Endothelial cell of umbilical vein (primary cell): ENCODE measurements around the gene CCDC187. TPM values are rescaled to one million over a fixed set of nuclear protein-coding genes. Genes with fewer than 3 reads are reported as not detected.

Experiments
- BruUV-seq: library from RNA; stranded (reverse); fragments of 400-500 nt; replicated peaks from 2 replicates; lab custom pipeline; 2021; lab: Mats Ljungman, UMichigan
- CTCF ChIA-PET: fragments of 300-600, 350-600 bp; sonication (Branson Sonifier 250); formaldehyde crosslinking; loops from one replicate; lab custom pipeline; 2021; ENCODE audit warnings: antibody characterized with exemption, inconsistent platforms; lab: Charles Lee
- POLR2A ChIA-PET: fragments of 300-600, 350-600 bp; sonication (Branson Sonifier 250); formaldehyde crosslinking; loops from one replicate; lab custom pipeline; 2021; ENCODE audit warnings: antibody characterized with exemption, inconsistent platforms; lab: Charles Lee
- DNase-seq: peaks from one replicate; pipeline ENCODE4 v3.0.0-alpha.2; 2011; ENCODE audit warnings: low read depth, low spot score
- FAIRE-seq: peaks from 2 replicates; lab custom pipeline; 2011; peaks lifted over from hg19 to GRCh38; lab: Jason Lieb, UNC
- H2AFZ ChIP-seq: 2 replicates; pipeline ENCODE4 v1.6.0; 2012; ENCODE audit warnings: low read depth, low read length, control low read depth, inconsistent platforms
- H3K27ac ChIP-seq: 2 replicates; pipeline ENCODE4 v1.5.1; 2011; ENCODE audit warnings: low read depth, mild to moderate bottlenecking, control low read depth, low read length, moderate library complexity; ENCODE audit not compliant: insufficient read depth
- H3K27me3 ChIP-seq, 2 experiments: 2 replicates each; pipeline versions ENCODE4 v1.6.0 to v1.6.1; 2011; ENCODE audit warnings: low read length in 2 of 2, mixed read lengths in 1 of 2; ENCODE audit not compliant: control insufficient read depth in 2 of 2, insufficient read depth in 2 of 2
- H3K36me3 ChIP-seq, 2 experiments: 2 replicates in 1 of 2; 3 replicates in 1 of 2; pipeline ENCODE4 v1.5.1; 2011; ENCODE audit warnings: low read length in 2 of 2, mild to moderate bottlenecking in 1 of 2, moderate library complexity in 1 of 2; ENCODE audit not compliant: control insufficient read depth in 2 of 2, insufficient read depth in 2 of 2; ENCODE audit errors: extremely low read depth in 1 of 2
- H3K4me1 ChIP-seq: 3 replicates; pipeline ENCODE4 v1.5.1; 2011; ENCODE audit warnings: mild to moderate bottlenecking, low read length; ENCODE audit not compliant: control insufficient read depth, insufficient read depth; ENCODE audit errors: extremely low read depth
- H3K4me2 ChIP-seq: 2 replicates; pipeline ENCODE4 v1.6.1; 2011; ENCODE audit warnings: low read length, control low read depth, mixed read lengths; ENCODE audit not compliant: insufficient read depth
- H3K4me3 ChIP-seq, 3 experiments: fragments of 200-600 bp in 1 of 3; sonication (generic), shearing (Covaris generic) in 1 of 3; replicated peaks in 1 of 3; 2 replicates each; pipeline ENCODE4 v1.5.1; 2011 to 2016; ENCODE audit warnings: control low read depth in 3 of 3, low read length in 3 of 3, mild to moderate bottlenecking in 2 of 3, inconsistent platforms in 1 of 3, low read depth in 1 of 3, moderate library complexity in 1 of 3; ENCODE audit not compliant: insufficient read depth in 1 of 3
- H3K79me2 ChIP-seq: 2 replicates; pipeline ENCODE4 v1.6.0; 2012; ENCODE audit warnings: low read length, inconsistent platforms; ENCODE audit not compliant: control insufficient read depth, insufficient read depth
- H3K9ac ChIP-seq: replicated peaks from 2 replicates; pipeline ENCODE3; 2011; ENCODE audit warnings: low read length, control low read depth; ENCODE audit not compliant: insufficient read depth; ENCODE audit errors: extremely low read depth
- H3K9me1 ChIP-seq: replicated peaks from 3 replicates; pipeline ENCODE4 v1.6.0; 2011; ENCODE audit warnings: mild to moderate bottlenecking, low read length; ENCODE audit not compliant: control insufficient read depth, insufficient read depth; ENCODE audit errors: extremely low read depth
- H3K9me3 ChIP-seq: replicated peaks from 2 replicates; pipeline ENCODE4 v1.5.1; 2012; ENCODE audit warnings: low read length, inconsistent platforms; ENCODE audit not compliant: control insufficient read depth, insufficient read depth
- H4K20me1 ChIP-seq: replicated peaks from 2 replicates; pipeline ENCODE3; 2011; ENCODE audit warnings: mild to moderate bottlenecking, low read length; ENCODE audit not compliant: control insufficient read depth, insufficient read depth; ENCODE audit errors: extremely low read depth
- CTCF ChIP-seq, 2 donors: IDR thresholded peaks; 1 replicate in 1 of 2; 2 replicates in 1 of 2; pipeline ENCODE4 v1.5.1; 2011; ENCODE audit warnings: low read length in 2 of 2, mild to moderate bottlenecking in 2 of 2, moderate library complexity in 2 of 2, control low read depth in 1 of 2, inconsistent platforms in 1 of 2, low read depth in 1 of 2; ENCODE audit not compliant: insufficient read depth in 1 of 2; ENCODE audit errors: extremely low read depth in 1 of 2
- EZH2 ChIP-seq: IDR thresholded peaks from 2 replicates; pipeline ENCODE4 v1.6.1; 2012; ENCODE audit warnings: borderline replicate concordance, low read depth, mild to moderate bottlenecking, moderate library complexity, low read length, inconsistent platforms; ENCODE audit not compliant: severe bottlenecking
- FOS ChIP-seq: IDR thresholded peaks from 2 replicates; pipeline ENCODE4 v1.6.1; 2011; ENCODE audit warnings: mild to moderate bottlenecking, low read length, moderate library complexity, borderline replicate concordance; ENCODE audit not compliant: insufficient read depth
- GATA2 ChIP-seq: IDR thresholded peaks from 2 replicates; pipeline ENCODE4 v1.7.0; 2011; ENCODE audit warnings: low read depth, mild to moderate bottlenecking, moderate library complexity, mixed read lengths, low read length; ENCODE audit not compliant: insufficient read length, insufficient read depth
- JUN ChIP-seq: IDR thresholded peaks from 2 replicates; pipeline ENCODE4 v1.6.1; 2011; ENCODE audit warnings: borderline replicate concordance, low read depth; ENCODE audit not compliant: insufficient read length, insufficient read depth
- MYC ChIP-seq: IDR thresholded peaks from one replicate; pipeline ENCODE4 v1.6.1; 2011; ENCODE audit warnings: mild to moderate bottlenecking, low read depth, low read length
- POLR2A ChIP-seq: IDR thresholded peaks from 2 replicates; pipeline ENCODE4 v1.6.1; 2012; ENCODE audit warnings: low read depth, mild to moderate bottlenecking, control low read depth, low read length
- POLR2AphosphoS5 ChIP-seq: IDR thresholded peaks from 2 replicates; pipeline ENCODE4 v1.6.1; 2012; ENCODE audit warnings: low read depth, mild to moderate bottlenecking, control low read depth, low read length, moderate library complexity; ENCODE audit not compliant: insufficient read depth
- dilution Hi-C: fragments of 300-500 bp; cut with MboI; formaldehyde crosslinking; loops from one replicate; pipeline ENCODE4 v1.15.0; 2019; ENCODE audit warnings: low sequenced_read_pairs; ENCODE audit not compliant: extremely low pct_ligation_motif_present
- intact Hi-C: fragments of 100-400 bp; cut with micrococcal nuclease; formaldehyde crosslinking; loops from one replicate; pipeline ENCODE4 v1.10.0; 2022
- polyA plus RNA-seq, 4 experiments: library from polyadenylated mRNA; depleted of rRNA in 3 of 4; stranded (reverse) in 3 of 4; unstranded in 1 of 4; fragments of >200 nt; gene quantifications; 2 replicates each; pipeline versions ENCODE4 v1.2.1 to v1.2.3, GENCODE V29; 2011 to 2012; ENCODE audit warnings: missing spikeins in 1 of 4
- total RNA-seq: library from RNA; stranded (reverse); gene quantifications from 2 replicates; pipeline ENCODE4 v1.2.3, GENCODE V29; 2021
- TF ChIP-seq, protein P1 (sequence below): IDR thresholded peaks from 2 replicates; pipeline ENCODE4 v1.6.1; 2011; ENCODE audit not compliant: insufficient read depth, insufficient read length

The CCDC187 gene
- total and polyA plus RNA-seq, 2 donors (not counting 3 experiments of a cell fraction or from before 2014, with no cell fraction given) = not detected

DNA sequence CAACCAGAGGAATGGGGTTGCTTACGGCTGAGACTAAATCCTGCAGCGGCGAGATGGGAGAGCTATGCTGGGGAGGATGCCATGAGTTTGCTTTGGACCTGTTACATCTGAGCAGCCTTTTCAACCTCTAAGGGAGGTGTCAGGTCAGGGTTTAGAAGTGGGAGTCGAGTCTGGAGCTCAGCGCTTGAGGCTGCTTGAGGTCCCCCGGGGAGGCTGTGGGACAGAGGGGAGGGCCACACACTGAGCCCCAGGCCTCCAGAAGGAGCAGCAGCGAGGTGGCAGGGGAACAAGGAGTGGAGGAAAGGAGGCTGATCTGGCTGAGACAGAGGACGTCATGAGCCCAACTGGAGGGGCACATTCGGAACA is 56.4 kb downstream of the CCDC187 start:
- Histone ChIP-seq H3K27me3 (peaks cover 0 to 6% of the 10 kb centered on the region in 2 experiments), H3K9ac (no peak overlapping the region), H2AFZ (no peak overlapping the region), H3K9me1 (no peaks in the 10 kb centered on the region), H3K9me3 (no peaks in the 10 kb centered on the region), H3K4me1 (peaks cover 9% of the 10 kb centered on the region), H3K4me3 (no peak overlapping the region), H3K36me3 (no peaks in the 10 kb centered on the region), H3K79me2 (peaks cover 14% of the 10 kb centered on the region), H3K4me2 (no peak overlapping the region), H3K27ac (no peak overlapping the region), H4K20me1 (no peaks in the 10 kb centered on the region)
- BruUV-seq = no TSS peak
- intact Hi-C loops (no loop called here), dilution Hi-C loops (no loop called here)
- TF ChIP-seq JUN (no peak), POLR2AphosphoS5 (no peak), POLR2A (no peak)
- DNase-seq (no peak), FAIRE-seq (no peak)
- ChIA-PET POLR2A (no interaction called here), CTCF (interaction anchor here (1.2 kb wide), 1 partner anchor 19 kb away, joined by 3 read pairs; no protein-coding TSS in a partner anchor)

GRCh38 chr9:136246849-136247550 is 56.9 kb downstream of the CCDC187 start:
- no peaks in the 10 kb centered on the region for H3K9me3 ChIP-seq
- POLR2A ChIA-PET = no interaction called here
- intact Hi-C loops (no loop called here), dilution Hi-C loops (no loop called here)
- no peak overlapping the region for H3K4me3 ChIP-seq
- H2AFZ ChIP-seq = no peak overlapping the region
- no peaks in the 10 kb centered on the region for H3K36me3 ChIP-seq
- no peak overlapping the region for H3K27ac ChIP-seq
- no peaks in the 10 kb centered on the region for H4K20me1 ChIP-seq
- H3K27me3 ChIP-seq = peaks cover 0 to 6% of the 10 kb centered on the region in 2 experiments
- TF ChIP-seq CTCF (IDR thresholded peaks at IDR 0.05; ENCODE audit: extremely low read depth in 1 of 2, insufficient read depth in 1 of 2, low read depth in 1 of 2, low read length in 2 of 2) = no peak
- no peak for TF ChIP-seq FOS
- TF ChIP-seq JUN = no peak
- no peak for TF ChIP-seq MYC
- TF ChIP-seq POLR2AphosphoS5 = no peak
- no peak for TF ChIP-seq EZH2
- TF ChIP-seq POLR2A = no peak
- no peak for TF ChIP-seq GATA2
- TF ChIP-seq, protein P1, sequence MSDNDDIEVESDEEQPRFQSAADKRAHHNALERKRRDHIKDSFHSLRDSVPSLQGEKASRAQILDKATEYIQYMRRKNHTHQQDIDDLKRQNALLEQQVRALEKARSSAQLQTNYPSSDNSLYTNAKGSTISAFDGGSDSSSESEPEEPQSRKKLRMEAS = no peak
- no peak overlapping the region for H3K9ac ChIP-seq
- CTCF ChIA-PET = no interaction called here
- DNase-seq (no peak), FAIRE-seq (no peak)
- peaks cover 9% of the 10 kb centered on the region for H3K4me1 ChIP-seq
- H3K79me2 ChIP-seq = peaks cover 14% of the 10 kb centered on the region
- no peak overlapping the region for H3K4me2 ChIP-seq
- no peaks in the 10 kb centered on the region for H3K9me1 ChIP-seq
- BruUV-seq = no TSS peak
